OCI-LY7 (cell line): ENCODE data around the gene SKA2. TPM values are rescaled to one million over a fixed set of nuclear protein-coding genes. Genes with fewer than 3 reads are reported as not detected.
A peak's percentile ranks its signal among the peaks of the same experiment; 100 is the strongest.

Experiments used
- BruUV-seq: library from RNA; stranded (reverse); fragments of 400-500 nt; replicated peaks from 2 replicates; lab custom pipeline; 2021; lab: Mats Ljungman, UMichigan
- CTCF ChIA-PET: fragments of 300-600 bp; sonication (Branson Sonifier 250); formaldehyde crosslinking; loops from one replicate; lab custom pipeline; 2022; ENCODE audit warnings: antibody characterized with exemption; ENCODE audit not compliant: unreplicated experiment; lab: Charles Lee
- POLR2A ChIA-PET: fragments of 300-600 bp; sonication (Branson Sonifier 250); formaldehyde crosslinking; loops from one replicate; lab custom pipeline; 2022; ENCODE audit warnings: antibody characterized with exemption; lab: Charles Lee
- DNase-seq: peaks from one replicate; pipeline ENCODE4 v3.0.0-alpha.2; 2015; ENCODE audit warnings: low spot score
- H2AFZ ChIP-seq: fragments of 200-600 bp; sonication (generic), shearing (Covaris generic); 2 replicates; pipeline ENCODE4 v1.6.1; 2014; ENCODE audit warnings: mild to moderate bottlenecking, antibody characterized with exemption, low read length, moderate library complexity
- H3K27ac ChIP-seq: fragments of 200-600 bp; sonication (generic); 2 replicates; pipeline ENCODE4 v1.5.1; 2014; ENCODE audit warnings: mixed run types, low read depth, mild to moderate bottlenecking, moderate library complexity, low read length, inconsistent platforms; ENCODE audit not compliant: poor library complexity, severe bottlenecking
- H3K36me3 ChIP-seq: fragments of 200-600 bp; sonication (generic); 2 replicates; pipeline ENCODE4 v1.6.1; 2014; ENCODE audit warnings: mild to moderate bottlenecking, antibody characterized with exemption, low read length, moderate library complexity, mixed read lengths; ENCODE audit not compliant: insufficient read depth
- H3K4me1 ChIP-seq: fragments of 200-600 bp; sonication (generic); 2 replicates; pipeline ENCODE4 v1.5.1; 2014; ENCODE audit warnings: mild to moderate bottlenecking, low read length; ENCODE audit not compliant: insufficient read depth, poor library complexity, severe bottlenecking
- H3K4me2 ChIP-seq: fragments of 200-600 bp; sonication (generic); 2 replicates; pipeline ENCODE4 v1.6.1; 2014; ENCODE audit warnings: mild to moderate bottlenecking, low read length
- H3K4me3 ChIP-seq: fragments of 200-600 bp; sonication (generic); 2 replicates; pipeline ENCODE4 v1.5.1; 2014; ENCODE audit warnings: mild to moderate bottlenecking, low read depth, low read length; ENCODE audit not compliant: poor library complexity, severe bottlenecking
- H3K79me2 ChIP-seq: fragments of 200-600 bp; sonication (generic); 2 replicates; pipeline ENCODE4 v1.6.1; 2016; ENCODE audit warnings: low read depth, mild to moderate bottlenecking, low read length, moderate library complexity, mixed read lengths; ENCODE audit not compliant: insufficient read depth
- H3K9me2 ChIP-seq: fragments of 200-600 bp; sonication (generic); 2 replicates; pipeline ENCODE4 v1.6.1; 2016; ENCODE audit warnings: mild to moderate bottlenecking, low read length, mixed read lengths; ENCODE audit not compliant: insufficient read depth
- H3K9me3 ChIP-seq: fragments of 200-600 bp; sonication (generic); 2 replicates; pipeline ENCODE4 v1.6.1; 2014; ENCODE audit warnings: mild to moderate bottlenecking, mixed run types, low read length, mixed read lengths
- H4K20me1 ChIP-seq: fragments of 200-600 bp; sonication (generic); 2 replicates; pipeline ENCODE4 v1.6.1; 2014; ENCODE audit warnings: mild to moderate bottlenecking, antibody characterized with exemption, low read length, moderate library complexity, mixed read lengths; ENCODE audit not compliant: insufficient read depth
- EZH2phosphoT487 ChIP-seq: fragments of 200-600 bp; sonication (generic); IDR thresholded peaks from 2 replicates; pipeline ENCODE4 v1.6.1; 2018; ENCODE audit warnings: low read depth, borderline replicate concordance, mild to moderate bottlenecking, mixed run types, antibody characterized with exemption, low read length, moderate library complexity, mixed read lengths
- intact Hi-C: fragments of 100-400 bp; cut with micrococcal nuclease; formaldehyde crosslinking; loops from one replicate; pipeline ENCODE4 v1.10.0; 2022; ENCODE audit not compliant: unreplicated experiment
- total RNA-seq, 2 experiments: library from RNA; depleted of rRNA in 1 of 2; stranded (reverse); fragments of >200 nt in 1 of 2; shearing (Covaris generic) in 1 of 2; gene quantifications; 2 replicates each; pipeline ENCODE4 v1.2.3, GENCODE V29; 2014 to 2022
- TF ChIP-seq, protein P1 (sequence below): fragments of 200-600 bp; sonication (generic); conservative IDR thresholded peaks from 2 replicates; pipeline ENCODE4 v1.5.1; 2014; ENCODE audit warnings: mild to moderate bottlenecking, antibody characterized with exemption, low read length, moderate library complexity, mixed read lengths

The SKA2 gene
- total RNA-seq, 2 experiments from 2014 or later, result 82.5 to 106 TPM

DNA sequence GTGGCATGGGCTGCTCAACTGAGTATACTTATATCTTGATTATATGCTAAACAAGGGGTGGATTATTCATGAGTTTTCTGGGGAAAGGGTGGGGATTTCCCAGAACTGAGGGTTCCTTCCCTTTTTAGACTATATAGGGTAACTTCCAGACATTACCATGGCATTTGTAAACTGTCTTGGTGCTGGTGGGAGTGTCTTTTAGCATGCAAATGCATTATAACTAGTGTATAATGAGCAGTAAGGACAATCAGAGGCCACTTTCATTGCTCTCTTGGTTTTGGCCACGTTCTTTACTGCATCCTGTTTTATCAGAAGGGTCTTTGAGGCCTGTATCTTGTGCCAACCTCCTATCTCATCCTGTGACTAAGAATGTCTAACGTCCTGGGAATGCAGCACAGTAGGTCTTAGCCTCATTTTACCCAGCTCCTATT is 12.6 kb upstream of the SKA2 start:
- no peak for TF ChIP-seq EZH2phosphoT487
- TF ChIP-seq, protein P1, sequence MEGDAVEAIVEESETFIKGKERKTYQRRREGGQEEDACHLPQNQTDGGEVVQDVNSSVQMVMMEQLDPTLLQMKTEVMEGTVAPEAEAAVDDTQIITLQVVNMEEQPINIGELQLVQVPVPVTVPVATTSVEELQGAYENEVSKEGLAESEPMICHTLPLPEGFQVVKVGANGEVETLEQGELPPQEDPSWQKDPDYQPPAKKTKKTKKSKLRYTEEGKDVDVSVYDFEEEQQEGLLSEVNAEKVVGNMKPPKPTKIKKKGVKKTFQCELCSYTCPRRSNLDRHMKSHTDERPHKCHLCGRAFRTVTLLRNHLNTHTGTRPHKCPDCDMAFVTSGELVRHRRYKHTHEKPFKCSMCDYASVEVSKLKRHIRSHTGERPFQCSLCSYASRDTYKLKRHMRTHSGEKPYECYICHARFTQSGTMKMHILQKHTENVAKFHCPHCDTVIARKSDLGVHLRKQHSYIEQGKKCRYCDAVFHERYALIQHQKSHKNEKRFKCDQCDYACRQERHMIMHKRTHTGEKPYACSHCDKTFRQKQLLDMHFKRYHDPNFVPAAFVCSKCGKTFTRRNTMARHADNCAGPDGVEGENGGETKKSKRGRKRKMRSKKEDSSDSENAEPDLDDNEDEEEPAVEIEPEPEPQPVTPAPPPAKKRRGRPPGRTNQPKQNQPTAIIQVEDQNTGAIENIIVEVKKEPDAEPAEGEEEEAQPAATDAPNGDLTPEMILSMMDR, result no peak
- POLR2A ChIA-PET, result interaction anchor here (1.6 kb wide), 1 partner anchor 10 kb away, joined by 5 read pairs; no protein-coding TSS in a partner anchor
- Histone ChIP-seq H3K79me2 (peaks cover 86% of the 10 kb centered on the region), H4K20me1 (peaks cover 10% of the 10 kb centered on the region; the same call in 1 of the 2 replicates), H3K4me3 (no peak overlapping the region), H3K36me3 (peaks cover 73% of the 10 kb centered on the region), H3K4me1 (peaks cover 7% of the 10 kb centered on the region), H3K9me3 (no peaks in the 10 kb centered on the region), H2AFZ (no peak overlapping the region), H3K4me2 (no peak overlapping the region), H3K27ac (no peak overlapping the region), H3K9me2 (no peaks in the 10 kb centered on the region)
- no peak for DNase-seq
- intact Hi-C loops, result no loop called here
- no TSS peak for BruUV-seq
- CTCF ChIA-PET, result no interaction called here

DNA sequence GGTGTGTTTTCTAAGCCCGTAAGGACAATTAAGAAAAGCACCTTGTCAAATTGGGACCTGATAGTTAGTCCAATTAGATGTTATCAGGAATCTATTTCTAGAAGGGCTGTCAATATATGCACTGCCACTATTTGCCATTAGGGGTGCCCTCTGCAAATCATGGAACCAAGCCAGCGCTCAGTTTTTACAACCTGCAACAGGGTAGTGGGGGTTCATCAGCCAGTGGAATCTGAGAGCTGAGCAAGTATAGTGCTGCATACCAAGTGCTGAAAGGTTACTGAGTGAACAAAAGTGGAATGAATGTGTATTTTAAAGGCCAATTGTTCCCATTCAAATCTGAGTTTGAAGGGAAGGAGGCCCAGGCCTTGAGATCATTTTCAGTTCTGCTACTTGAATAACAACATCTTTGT is 11.0 kb upstream of the SKA2 start:
- Histone ChIP-seq H3K9me3 (no peaks in the 10 kb centered on the region), H3K79me2 (peaks cover 95% of the 10 kb centered on the region), H3K36me3 (peaks cover 73% of the 10 kb centered on the region), H4K20me1 (peaks cover 10% of the 10 kb centered on the region; the same call in 1 of the 2 replicates), H3K9me2 (no peaks in the 10 kb centered on the region), H3K4me1 (peaks cover 11% of the 10 kb centered on the region), H2AFZ (no peak overlapping the region), H3K4me2 (peak overlapping the region; percentile 39; the same call in 1 of the 2 replicates), H3K27ac (peak overlapping the region; percentile 22), H3K4me3 (no peak overlapping the region)
- ChIA-PET CTCF (interaction anchor here (1.8 kb wide), 1 partner anchor 11 kb away, joined by 5 read pairs; the partner anchor contains the start of genes PRR11 and SKA2), POLR2A (interaction anchor here (0.6 to 1.6 kb wide), 2 partner anchors 8 to 11 kb away, joined by 3 to 5 read pairs; partner anchors contain the start of genes PRR11 and SKA2)
- no TSS peak for BruUV-seq
- peak; percentile 55 for DNase-seq
- intact Hi-C loops, result no loop called here
- TF ChIP-seq, protein P1, result peak; percentile 83
- TF ChIP-seq EZH2phosphoT487, result no peak

DNA sequence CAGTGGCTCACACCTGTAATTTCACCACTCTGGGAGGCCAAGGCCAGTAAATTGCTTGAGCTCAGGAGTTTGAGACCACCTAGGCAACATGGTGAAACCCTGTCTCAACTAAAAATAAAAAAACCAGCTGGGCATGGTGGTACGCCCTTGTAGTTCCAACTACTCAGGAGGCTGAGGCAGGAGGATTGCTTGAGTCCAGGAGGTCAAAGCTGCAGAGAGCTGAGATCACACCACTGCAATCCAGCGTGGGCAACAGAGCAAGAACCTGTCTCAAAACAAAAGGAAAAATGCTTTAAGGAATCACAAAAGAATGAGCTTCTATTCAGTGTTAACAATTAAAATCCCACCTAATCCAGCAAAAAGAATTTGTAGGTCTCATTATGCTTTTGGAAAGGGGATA is 6.5 kb upstream of the SKA2 start:
- intact Hi-C loops, result no loop called here
- H3K9me2 ChIP-seq, result no peaks in the 10 kb centered on the region
- no peak overlapping the region for H3K4me3 ChIP-seq
- ChIA-PET POLR2A (interaction anchor here (0.6 to 1.1 kb wide), 4 partner anchors 12 to 475 kb away, joined by 3 to 8 read pairs (median 4); no protein-coding TSS in a partner anchor), CTCF (no interaction called here)
- H3K4me2 ChIP-seq, result no peak overlapping the region; the same call in 1 of the 2 replicates
- no peak overlapping the region for H2AFZ ChIP-seq
- peaks cover 71% of the 10 kb centered on the region for H3K36me3 ChIP-seq
- no peak for TF ChIP-seq EZH2phosphoT487
- TF ChIP-seq, protein P1, result no peak
- peaks cover 54% of the 10 kb centered on the region for H3K4me1 ChIP-seq
- H3K9me3 ChIP-seq, result no peaks in the 10 kb centered on the region
- H3K27ac ChIP-seq, result no peak overlapping the region
- no peak for DNase-seq
- H3K79me2 ChIP-seq, result peaks cover 100% of the 10 kb centered on the region
- peaks cover 10% of the 10 kb centered on the region; the same call in 1 of the 2 replicates for H4K20me1 ChIP-seq
- BruUV-seq, result no TSS peak
